Stimulated activated CD8-positive, alpha-beta memory T cell treated with anti-CD3 and anti-CD28 coated beads, Interleukin-4, amount 100 ng/mL, for 1 hour (primary cell): ENCODE results near the gene AGXT.

ENCODE experiments used
- DNase-seq, 2 donors: peaks; one replicate each; pipeline ENCODE4 v3.0.0-alpha.2; 2020; ENCODE audit warnings: low read depth in 2 of 2, low spot score in 1 of 2

AGXT gene

DNA sequence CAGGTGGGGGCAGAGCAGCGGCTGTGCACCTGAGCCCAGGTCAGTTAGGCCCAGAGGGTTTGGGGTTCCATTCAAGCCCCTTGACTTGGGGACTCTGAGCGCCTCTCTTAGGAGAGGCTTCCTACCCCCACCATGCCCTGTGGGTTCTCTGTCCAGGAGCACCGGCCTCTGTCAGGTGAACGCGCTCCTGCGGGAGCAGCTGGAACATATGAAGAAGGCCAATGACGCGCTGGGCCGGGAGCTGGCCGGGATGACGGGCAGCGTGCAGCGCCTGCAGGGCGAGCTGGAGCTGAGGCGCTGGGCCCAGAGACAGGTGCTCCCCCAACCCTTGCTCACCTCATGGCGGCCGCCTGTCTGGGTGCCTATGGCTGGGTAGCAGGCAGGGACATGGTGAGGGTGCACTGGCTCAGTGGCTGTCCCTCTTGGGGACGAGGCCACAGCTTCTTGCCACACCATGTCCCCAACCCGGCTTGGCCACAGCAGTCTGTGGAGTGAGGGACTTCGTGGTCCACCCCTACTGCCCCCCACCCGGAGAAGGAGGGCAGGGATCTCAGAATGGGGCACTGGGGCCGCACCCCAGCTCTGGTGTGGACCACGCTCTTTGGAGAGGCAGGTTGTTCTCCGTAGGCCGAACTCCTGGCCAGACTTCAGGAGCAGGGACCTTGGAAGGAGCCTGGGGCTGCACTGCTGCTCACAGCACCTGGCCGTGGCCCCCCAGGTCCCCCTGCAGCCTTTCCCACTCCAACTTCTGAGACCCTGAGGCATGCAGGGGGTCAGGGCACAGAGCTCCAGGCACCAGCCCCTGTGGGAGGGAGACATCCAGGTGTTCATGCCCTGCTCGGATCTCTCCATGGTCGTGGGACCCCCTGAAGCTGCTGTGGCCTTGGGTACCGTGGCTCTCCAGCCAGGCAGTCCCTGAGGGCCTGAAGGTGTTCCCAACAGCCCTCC, 57.2 kb downstream of the AGXT start:
- no peak for DNase-seq

DNA sequence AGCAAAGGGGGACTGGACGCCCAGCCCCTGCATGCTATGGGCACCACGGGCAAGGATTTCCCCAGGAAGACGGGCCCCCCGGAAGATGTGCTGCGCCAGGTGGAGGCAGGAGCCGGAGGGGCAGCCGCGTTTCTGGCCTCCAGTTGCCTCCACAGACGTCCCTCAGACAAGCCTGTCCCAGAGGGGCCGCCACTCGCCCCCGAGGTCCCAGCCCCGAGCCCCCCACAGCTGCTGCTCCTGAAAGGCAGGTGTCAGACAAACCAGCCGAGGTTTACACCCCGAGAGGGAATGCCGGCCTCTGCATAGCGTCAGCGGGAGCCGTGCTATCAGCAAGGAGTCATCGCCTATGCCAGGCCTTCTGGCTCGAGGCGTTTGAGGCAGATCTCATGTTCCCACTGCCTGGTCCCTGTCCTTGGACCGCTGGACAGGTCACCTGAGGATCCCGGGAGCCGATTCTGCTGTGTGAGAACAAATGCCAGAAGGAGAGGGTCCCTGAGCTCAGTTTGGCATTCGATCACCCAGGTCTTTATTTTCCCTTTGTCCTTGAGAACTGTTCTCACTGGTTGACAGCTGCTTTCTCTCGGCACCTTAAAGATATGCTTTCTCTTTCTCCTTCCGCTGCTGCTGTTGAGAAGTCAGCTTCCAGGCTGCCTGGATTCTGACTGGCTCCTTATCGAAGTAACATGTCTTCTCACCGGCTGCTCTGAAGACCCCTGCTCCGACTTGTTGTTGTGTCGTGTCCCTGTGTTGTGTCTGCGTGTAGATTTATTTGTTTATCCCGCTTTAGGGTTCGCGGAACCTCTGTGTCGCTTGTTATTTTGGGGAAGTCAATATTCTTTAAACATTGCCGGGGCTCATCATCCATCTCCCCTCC, 58.1 kb downstream of the AGXT start:
- DNase-seq = no peak

DNA sequence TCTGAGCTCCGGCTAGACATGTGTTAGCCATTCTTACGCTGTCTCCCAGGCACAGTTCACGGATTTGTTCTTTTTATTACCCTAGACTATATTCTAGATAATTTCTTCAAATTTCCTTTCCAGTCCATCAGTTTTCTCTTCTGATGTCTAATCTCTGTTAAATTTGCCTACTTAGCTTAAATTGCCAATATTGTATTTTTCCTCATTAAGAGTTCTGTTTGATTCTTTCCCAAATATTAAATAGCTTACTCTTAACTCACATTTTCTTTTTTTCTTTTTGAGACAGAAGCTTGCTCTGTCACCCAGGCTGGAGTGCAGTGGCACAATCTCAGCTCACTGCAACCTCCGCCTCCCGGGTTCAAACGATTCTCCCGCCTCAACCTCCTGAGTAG, 58.8 kb downstream of the AGXT start:
- DNase-seq = no peak

DNA sequence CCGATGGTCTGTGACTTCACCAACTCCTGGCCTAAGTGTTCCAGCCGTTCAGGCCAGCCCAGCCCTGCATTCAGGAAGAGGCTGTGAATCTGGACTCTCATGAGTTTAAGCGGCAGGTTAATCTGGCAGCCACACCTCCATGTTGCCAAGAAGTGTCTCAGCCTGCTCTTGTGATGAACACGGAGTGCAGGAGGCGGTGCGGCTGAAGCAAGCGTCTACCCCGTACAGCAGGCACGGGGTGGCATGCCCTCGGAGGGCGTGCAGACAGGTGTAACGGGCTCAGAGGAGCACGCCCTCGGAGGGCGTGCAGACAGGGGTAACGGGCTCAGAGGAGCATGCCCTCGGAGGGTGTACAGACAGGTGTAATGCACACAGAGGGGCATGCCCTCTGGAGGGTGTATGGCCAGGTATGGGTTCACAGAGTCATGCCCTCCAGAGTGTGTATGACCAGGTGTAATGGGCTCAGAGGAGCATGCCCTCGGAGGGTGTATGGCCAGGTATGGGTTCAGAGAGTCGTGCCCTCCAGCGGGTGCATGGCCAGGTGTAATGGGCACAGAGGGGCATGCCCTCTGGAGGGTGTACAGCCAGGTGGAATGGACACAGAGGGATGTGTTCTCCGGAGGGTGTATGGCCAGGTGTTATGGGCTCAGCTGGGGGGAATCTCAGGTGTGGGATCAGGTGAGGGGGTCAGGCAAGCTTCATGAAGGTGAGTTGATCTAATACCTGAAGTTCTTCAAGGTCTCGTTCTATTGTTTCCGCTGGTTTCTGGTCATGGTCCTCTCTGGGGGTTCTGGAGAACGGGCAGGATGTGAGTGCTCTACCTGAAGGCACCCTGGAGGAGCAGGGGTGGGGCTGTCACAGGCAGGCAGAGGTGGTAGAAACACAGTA, 60.1 kb downstream of the AGXT start:
- DNase-seq = no peak

DNA sequence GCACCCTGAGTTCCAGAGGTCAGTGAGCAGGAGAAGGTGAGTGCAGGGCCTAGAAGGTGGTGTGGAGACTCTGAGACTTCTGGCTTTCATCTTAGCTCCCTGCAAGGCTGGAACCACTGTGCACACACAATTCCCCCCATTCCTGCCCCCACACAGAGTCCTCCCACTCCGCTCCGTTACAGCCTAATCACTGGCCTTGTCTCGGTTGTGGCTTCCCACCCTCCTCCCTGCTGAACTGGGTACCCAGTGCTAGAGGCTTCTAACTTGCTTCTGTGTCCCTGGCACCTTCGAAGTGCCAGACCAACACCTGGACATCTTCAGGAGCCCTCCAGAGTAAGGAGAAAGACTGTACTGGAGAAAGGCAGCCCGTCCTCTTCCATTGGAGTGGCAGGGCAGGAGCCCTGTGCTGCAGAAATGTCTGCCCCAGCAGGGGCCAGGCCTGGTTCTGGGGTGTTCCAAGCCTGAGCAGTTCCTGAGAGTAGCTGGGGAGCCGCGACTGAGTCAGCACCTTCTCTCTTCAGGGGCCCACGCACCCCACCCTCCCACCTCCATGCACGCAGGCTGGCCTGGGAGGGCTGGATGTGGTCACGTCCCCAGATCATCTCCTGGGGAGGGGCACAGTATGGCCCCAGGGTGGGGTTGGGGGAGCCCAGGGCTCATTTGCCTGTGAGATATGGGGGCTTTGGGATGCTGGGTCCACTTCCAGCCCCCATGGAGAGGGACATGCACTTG, 60.9 kb downstream of the AGXT start:
- DNase-seq = no peak
